ENCODE data around the gene CSNK1G3.

- TF ChIP-seq POLR2A (IDR thresholded peaks at IDR 0.05; ENCODE audit: low read depth) (no peak), CTCF (IDR thresholded peaks at IDR 0.05) (no peak), EP300 (IDR thresholded peaks at IDR 0.05) (no peak), POLR2AphosphoS5 (IDR thresholded peaks at IDR 0.05) (no peak)
Measured at GRCh38 chr5:123540534-123540933, 28.6 kb downstream of the CSNK1G3 start.

All from esophagus muscularis mucosa (tissue), 4 donors.